Fibroblast of skin of left quadriceps (primary cell): ENCODE measurements around the gene DHX30.

Experiments
- DNase-seq, 2 experiments: peaks; one replicate each; pipeline ENCODE4 v3.0.0-alpha.2; 2013; ENCODE audit warnings: low read depth in 2 of 2

The DHX30 gene

GRCh38 chr3:47852604-47853602 lies 50.0 kb downstream of the DHX30 start:
- no peak for DNase-seq

GRCh38 chr3:47854267-47854666 lies 51.3 kb downstream of the DHX30 start:
- DNase-seq = no peak

- no peak for DNase-seq
Measured at GRCh38 chr3:47854720-47855455, 52.0 kb downstream of the DHX30 start.

GRCh38 chr3:47855461-47856383 lies 52.8 kb downstream of the DHX30 start:
- DNase-seq = no peak

- no peak for DNase-seq
Measured at GRCh38 chr3:47856669-47857068, 53.7 kb downstream of the DHX30 start.

- no peak for DNase-seq
Measured at GRCh38 chr3:47857151-47857550, 54.2 kb downstream of the DHX30 start.

- no peak for DNase-seq
Measured at GRCh38 chr3:47859956-47860605, 57.1 kb downstream of the DHX30 start.

GRCh38 chr3:47863391-47864128 lies 60.6 kb downstream of the DHX30 start:
- DNase-seq = no peak

GRCh38 chr3:47865192-47865591 lies 62.3 kb downstream of the DHX30 start:
- DNase-seq = no peak

- DNase-seq = no peak
Measured at GRCh38 chr3:47867451-47868044, 64.6 kb downstream of the DHX30 start.

GRCh38 chr3:47868306-47868705 lies 65.4 kb downstream of the DHX30 start:
- DNase-seq = no peak

GRCh38 chr3:47870156-47870555 lies 67.2 kb downstream of the DHX30 start:
- no peak for DNase-seq

- no peak for DNase-seq
Measured at GRCh38 chr3:47870702-47871260, 67.8 kb downstream of the DHX30 start.

- DNase-seq = no peak
Measured at GRCh38 chr3:47871389-47871788, 68.5 kb downstream of the DHX30 start.

- DNase-seq = no peak
Measured at GRCh38 chr3:47872916-47873315, 70.0 kb downstream of the DHX30 start.

- DNase-seq = no peak
Measured at GRCh38 chr3:47874438-47874837, 71.5 kb downstream of the DHX30 start.

GRCh38 chr3:47874913-47875312 lies 72.0 kb downstream of the DHX30 start:
- DNase-seq = no peak

- no peak for DNase-seq
Measured at GRCh38 chr3:47877290-47877689, 74.4 kb downstream of the DHX30 start.

- DNase-seq = no peak
Measured at GRCh38 chr3:47877719-47878118, 74.8 kb downstream of the DHX30 start.

- no peak for DNase-seq
Measured at GRCh38 chr3:47882338-47882737, 79.4 kb downstream of the DHX30 start.
